ENCODE results near the gene C1QA. TPM values are rescaled to one million over a fixed set of nuclear protein-coding genes. Genes with fewer than 3 reads are reported as not detected.

The C1QA gene
- total RNA-seq, 1 donor from 2014 or later: not detected

GRCh38 chr1:22592919-22593790, 43.3 kb upstream of the C1QA start:
- H3K9me3 Mint-ChIP-seq (ENCODE audit: low read depth): no peaks in the 10 kb centered on the region
- peaks cover 4% of the 10 kb centered on the region for H3K4me1 Mint-ChIP-seq (ENCODE audit: low read depth)
- H3K27ac Mint-ChIP-seq (ENCODE audit: unreplicated experiment): no peak overlapping the region
- no peak overlapping the region for H3K4me3 Mint-ChIP-seq (ENCODE audit: unreplicated experiment)
- TF ChIP-seq CTCF (IDR thresholded peaks at IDR 0.05): no peak
- H3K27me3 Mint-ChIP-seq (ENCODE audit: low read depth): peaks cover 38% of the 10 kb centered on the region
- no peak for DNase-seq (ENCODE audit: low spot score)
- no peaks in the 10 kb centered on the region for H3K36me3 Mint-ChIP-seq (ENCODE audit: low read depth)

GRCh38 chr1:22594396-22594795, 42.0 kb upstream of the C1QA start:
- Mint-ChIP-seq H3K4me3 (ENCODE audit: unreplicated experiment) (no peak overlapping the region), H3K27me3 (ENCODE audit: low read depth) (peaks cover 41% of the 10 kb centered on the region), H3K36me3 (ENCODE audit: low read depth) (no peaks in the 10 kb centered on the region), H3K27ac (ENCODE audit: unreplicated experiment) (no peak overlapping the region), H3K9me3 (ENCODE audit: low read depth) (no peaks in the 10 kb centered on the region), H3K4me1 (ENCODE audit: low read depth) (peaks cover 4% of the 10 kb centered on the region)
- no peak for DNase-seq (ENCODE audit: low spot score)
- no peak for TF ChIP-seq CTCF (IDR thresholded peaks at IDR 0.05)

- H3K27me3 Mint-ChIP-seq (ENCODE audit: low read depth): peaks cover 36% of the 10 kb centered on the region
- peaks cover 4% of the 10 kb centered on the region for H3K4me1 Mint-ChIP-seq (ENCODE audit: low read depth)
- no peaks in the 10 kb centered on the region for H3K36me3 Mint-ChIP-seq (ENCODE audit: low read depth)
- no peak overlapping the region for H3K4me3 Mint-ChIP-seq (ENCODE audit: unreplicated experiment)
- no peaks in the 10 kb centered on the region for H3K9me3 Mint-ChIP-seq (ENCODE audit: low read depth)
- TF ChIP-seq CTCF (IDR thresholded peaks at IDR 0.05): no peak
- DNase-seq (ENCODE audit: low spot score): no peak
- no peak overlapping the region for H3K27ac Mint-ChIP-seq (ENCODE audit: unreplicated experiment)
Observed at GRCh38 chr1:22595108-22595507, 41.3 kb upstream of the C1QA start.

GRCh38 chr1:22597301-22597965, 39.0 kb upstream of the C1QA start:
- H3K27ac Mint-ChIP-seq (ENCODE audit: unreplicated experiment): no peak overlapping the region
- H3K4me1 Mint-ChIP-seq (ENCODE audit: low read depth): no peaks in the 10 kb centered on the region
- no peak for DNase-seq (ENCODE audit: low spot score)
- no peak overlapping the region for H3K4me3 Mint-ChIP-seq (ENCODE audit: unreplicated experiment)
- no peak for TF ChIP-seq CTCF (IDR thresholded peaks at IDR 0.05)
- peaks cover 24% of the 10 kb centered on the region for H3K27me3 Mint-ChIP-seq (ENCODE audit: low read depth)
- H3K9me3 Mint-ChIP-seq (ENCODE audit: low read depth): no peaks in the 10 kb centered on the region
- no peaks in the 10 kb centered on the region for H3K36me3 Mint-ChIP-seq (ENCODE audit: low read depth)

GRCh38 chr1:22597996-22598395, 38.4 kb upstream of the C1QA start:
- Mint-ChIP-seq H3K4me3 (ENCODE audit: unreplicated experiment) (no peak overlapping the region), H3K27me3 (ENCODE audit: low read depth) (peaks cover 25% of the 10 kb centered on the region), H3K36me3 (ENCODE audit: low read depth) (no peaks in the 10 kb centered on the region), H3K9me3 (ENCODE audit: low read depth) (no peaks in the 10 kb centered on the region), H3K27ac (ENCODE audit: unreplicated experiment) (no peak overlapping the region), H3K4me1 (ENCODE audit: low read depth) (no peaks in the 10 kb centered on the region)
- no peak for DNase-seq (ENCODE audit: low spot score)
- TF ChIP-seq CTCF (IDR thresholded peaks at IDR 0.05): no peak
